Suppressor macrophage (primary cell): ENCODE data around the gene USP53.
"Not testable (repeated sequence)": the region's sequence is repeated elsewhere in the genome, so short reads cannot be mapped to it uniquely, and the experiment has no call there.

Experiments
- DNase-seq, 4 experiments: peaks; one replicate each; pipeline ENCODE4 v3.0.0-alpha.2; 2020 to 2022

Gene USP53

DNA sequence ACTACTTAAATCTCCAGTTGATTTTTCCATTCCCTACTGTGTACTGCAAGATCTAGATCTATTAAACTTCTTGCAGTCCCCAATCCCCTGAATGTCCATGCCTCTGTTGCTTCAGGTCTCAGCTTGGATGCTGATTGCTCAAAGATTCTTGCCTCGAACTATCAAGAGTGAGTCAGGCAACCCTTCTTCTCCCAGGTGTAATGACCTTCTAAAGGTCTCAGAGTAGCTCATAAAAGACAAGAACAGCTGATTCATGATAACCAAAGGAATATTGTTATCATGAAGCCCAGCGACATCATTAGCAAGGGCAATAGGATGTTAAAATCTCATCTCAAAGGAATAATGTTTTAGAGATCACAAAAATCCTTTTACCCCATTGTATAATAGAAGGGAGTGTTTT lies 116.2 kb downstream of the USP53 start:
- DNase-seq = no peak

DNA sequence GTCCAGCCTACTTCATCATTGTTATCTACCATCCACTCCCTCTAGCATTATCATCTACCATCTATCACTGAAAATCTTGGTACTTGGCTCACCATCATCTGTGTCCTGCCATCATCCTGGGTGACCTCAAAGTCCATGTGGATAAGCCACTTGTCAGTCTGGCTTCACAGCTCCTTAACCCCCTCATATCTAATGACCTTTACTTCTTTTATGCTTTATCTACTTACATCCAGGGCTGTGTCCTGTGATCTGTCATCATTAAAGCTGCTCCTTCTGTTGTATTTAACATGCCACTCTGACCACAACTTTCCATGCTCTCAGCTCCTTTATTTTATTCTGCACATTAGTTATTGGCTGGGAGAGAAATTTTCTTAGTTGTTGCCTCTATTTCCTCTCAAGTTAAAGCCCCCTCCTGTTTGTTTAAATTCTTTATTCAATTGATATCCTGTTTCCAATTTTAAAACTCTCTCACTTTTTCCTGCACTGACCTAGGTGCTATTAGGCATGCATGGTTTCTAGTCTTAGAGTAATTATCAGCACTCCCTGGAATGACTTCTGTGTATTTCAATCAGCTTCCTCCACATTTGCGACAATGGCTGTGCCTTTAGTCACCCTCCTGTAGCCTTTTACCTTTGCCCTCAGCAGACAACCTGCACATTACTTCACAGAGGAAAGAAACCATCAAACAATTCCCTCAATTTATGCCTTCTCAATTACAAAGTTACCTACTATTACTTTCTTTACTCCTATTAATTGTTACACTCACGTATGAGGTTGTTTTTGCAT lies 117.5 kb downstream of the USP53 start:
- DNase-seq = no peak

DNA sequence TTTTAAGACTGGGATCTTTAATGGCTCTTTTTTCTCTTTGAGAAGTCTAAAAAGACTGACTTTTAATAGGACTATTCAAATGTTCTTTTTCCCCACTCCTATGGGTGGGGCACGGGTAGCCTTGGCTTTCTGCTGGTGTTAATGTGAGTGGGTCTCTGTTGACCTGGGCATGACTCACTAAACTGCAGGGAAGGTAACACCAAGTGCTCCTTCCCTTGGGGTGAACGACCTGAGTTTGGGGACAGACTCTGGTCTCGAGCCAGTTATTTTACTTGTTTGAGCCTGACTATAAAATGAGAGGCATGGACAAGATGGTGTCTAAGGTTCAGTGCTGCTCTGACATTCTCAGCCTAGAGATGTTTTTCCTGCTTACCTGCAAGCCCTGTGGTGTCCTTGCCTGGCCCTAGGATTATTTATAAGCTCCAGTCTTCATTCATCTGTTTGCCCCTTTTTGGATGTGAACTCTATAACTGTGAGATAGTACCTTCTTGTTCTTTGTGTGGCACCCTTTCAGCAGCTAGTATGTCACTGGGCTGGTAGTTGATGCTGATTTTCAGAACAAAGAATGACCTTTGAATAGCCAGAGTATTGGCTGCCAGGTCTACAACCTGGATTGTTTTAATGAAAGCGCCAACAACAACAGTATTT lies 123.9 kb downstream of the USP53 start:
- not testable (repeated sequence) for DNase-seq

DNA sequence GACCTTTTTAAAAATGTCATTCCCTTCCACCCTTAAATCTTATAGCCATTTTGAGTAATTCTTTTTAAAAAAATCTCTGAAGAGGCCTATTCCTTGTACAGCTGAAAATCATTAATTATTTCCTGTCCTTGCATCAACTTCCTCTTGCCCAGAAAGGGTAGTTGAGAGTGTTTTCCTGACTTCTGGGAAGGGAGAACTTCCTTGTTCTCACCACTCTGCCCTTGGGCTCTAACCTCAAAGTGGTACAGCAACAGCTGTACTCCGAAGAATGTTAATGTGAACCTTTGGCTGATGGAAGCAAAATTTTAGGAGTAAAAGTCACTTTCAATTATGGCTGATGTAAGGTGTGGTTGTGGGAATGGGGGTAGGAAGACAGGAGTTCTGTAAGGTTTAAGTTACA lies 124.5 kb downstream of the USP53 start:
- peak; percentile 46 to 78 (median 63) for DNase-seq

DNA sequence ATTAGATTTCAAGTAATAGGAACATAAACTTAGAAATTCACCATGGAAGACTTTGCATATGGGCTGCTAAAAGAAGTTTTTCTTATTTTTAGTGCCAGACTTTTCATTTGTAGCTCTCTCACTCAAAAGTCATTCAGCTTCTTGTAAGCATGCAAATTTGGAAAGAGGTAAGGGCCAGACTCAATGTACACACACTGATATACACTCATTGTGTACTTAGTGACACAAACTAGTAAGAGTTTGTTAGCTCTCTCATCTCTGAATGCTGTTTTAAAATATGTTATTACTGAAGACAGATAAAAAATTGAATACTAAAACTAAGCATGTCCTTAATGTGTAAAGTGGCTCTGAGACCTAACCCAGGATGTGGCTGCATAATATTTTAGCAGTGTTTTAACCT lies 127.4 kb downstream of the USP53 start:
- DNase-seq = not testable (repeated sequence)

DNA sequence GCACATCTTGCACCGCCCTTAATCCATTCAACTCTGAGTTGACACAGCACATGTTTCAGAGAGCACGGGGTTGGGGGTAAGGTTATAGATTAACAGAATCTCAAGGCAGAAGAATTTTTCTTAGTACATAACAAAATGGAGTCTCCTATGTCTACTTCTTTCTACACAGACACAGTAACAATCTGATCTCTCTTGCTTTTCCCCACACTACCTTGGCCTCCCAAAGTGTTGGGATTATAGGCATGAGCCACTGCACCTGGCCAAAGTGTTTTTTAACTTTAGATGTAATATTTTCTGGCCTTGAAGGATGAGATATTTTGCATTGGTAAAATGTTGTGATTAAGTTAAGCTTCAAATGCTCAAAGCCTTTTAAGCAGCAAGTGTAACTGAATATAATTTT lies 130.8 kb downstream of the USP53 start:
- not testable (repeated sequence) for DNase-seq
